ENCODE data around the gene HELQ.

- TF ChIP-seq CTCF (IDR thresholded peaks at IDR 0.05) (no peak), POLR2A (IDR thresholded peaks at IDR 0.05) (no peak)
Measured at GRCh38 chr4:83498187-83498586, 42.6 kb upstream of the HELQ start.
